ENCODE measurements around the gene SPECC1.

- TF ChIP-seq CTCF (IDR thresholded peaks at IDR 0.05; ENCODE audit: low read length) (no peak), EZH2 (IDR thresholded peaks at IDR 0.05; ENCODE audit: borderline replicate concordance, low read length) (no peak)
Observed at GRCh38 chr17:20279631-20280030, 270.5 kb downstream of the SPECC1 start.

Data from OCI-LY1 (cell line).